ENCODE measurements around the gene SCARF2. TPM values are rescaled to one million over a fixed set of nuclear protein-coding genes. Genes with fewer than 3 reads are reported as not detected.
"Not testable (repeated sequence)": the region's sequence is repeated elsewhere in the genome, so short reads cannot be mapped to it uniquely, and the experiment has no call there.

Gene SCARF2
- total RNA-seq, 4 donors from 2014 or later, result 2.8 to 11.3 (median 5.8) TPM

GRCh38 chr22:20393705-20394476 lies 43.7 kb downstream of the SCARF2 start, which contains the start of gene ZNF74:
Gene ZNF74, plus strand, starts transcription at chr22:20394151. Its CDS starts 478 bp downstream, at chr22:20394629.
- Histone ChIP-seq H3K36me3 (no peaks in the 10 kb centered on the region), H3K27ac (peak within 1 kb of the TSS; percentile 15), H3K4me3 (peak within 1 kb of the TSS; percentile 92), H3K9me3 (no peaks in the 10 kb centered on the region), H3K4me1 (peaks cover 30% of the 10 kb centered on the region), H3K27me3 (no peaks in the 10 kb centered on the region)
- peak; percentile 89 to 90 for DNase-seq (ENCODE audit: low spot score in 2 of 2)
- peak in 1 of 2 donors; percentile 45 for TF ChIP-seq POLR2A (IDR thresholded peaks at IDR 0.05)
- TF ChIP-seq CTCF (IDR thresholded peaks at IDR 0.05), result no peak
- WGBS, result 2% methylated on average over 11 of the region's 71 CpGs

- DNase-seq (ENCODE audit: low spot score in 2 of 2), result peak in 1 of 2 donors; percentile 60
- peaks cover 30% of the 10 kb centered on the region for H3K4me1 ChIP-seq
- H3K36me3 ChIP-seq, result no peaks in the 10 kb centered on the region
- no peaks in the 10 kb centered on the region for H3K27me3 ChIP-seq
- H3K4me3 ChIP-seq, result peak overlapping the region; percentile 92
- TF ChIP-seq EP300 (IDR thresholded peaks at IDR 0.05) (no peak), CTCF (IDR thresholded peaks at IDR 0.05) (no peak), POLR2A (IDR thresholded peaks at IDR 0.05) (no peak), POLR2AphosphoS5 (IDR thresholded peaks at IDR 0.05) (no peak)
- H3K27ac ChIP-seq, result no peak overlapping the region
- 97% methylated on average over 13 of the region's 23 CpGs for WGBS
- H3K9me3 ChIP-seq, result no peaks in the 10 kb centered on the region
These were observed 44.5 kb downstream of the SCARF2 start for GRCh38 chr22:20392983-20393704.

GRCh38 chr22:20392365-20392881 lies 45.2 kb downstream of the SCARF2 start:
- H3K4me1 ChIP-seq, result peaks cover 30% of the 10 kb centered on the region
- 96% methylated on average over 26 of the region's 53 CpGs for WGBS
- not testable (repeated sequence) for H3K27me3 ChIP-seq, H3K27ac ChIP-seq, H3K4me3 ChIP-seq, H3K9me3 ChIP-seq, H3K36me3 ChIP-seq
- peak in 1 of 2 donors; percentile 61 for DNase-seq (ENCODE audit: low spot score in 2 of 2)

GRCh38 chr22:20391222-20391621 lies 46.4 kb downstream of the SCARF2 start:
- 83% methylated on average over 4 of the region's 4 CpGs for WGBS
- TF ChIP-seq EP300 (IDR thresholded peaks at IDR 0.05) (no peak), CTCF (IDR thresholded peaks at IDR 0.05) (no peak), POLR2A (IDR thresholded peaks at IDR 0.05) (no peak), POLR2AphosphoS5 (IDR thresholded peaks at IDR 0.05) (no peak)
- no peak for DNase-seq (ENCODE audit: low spot score in 2 of 2)

GRCh38 chr22:20390394-20390907 lies 47.2 kb downstream of the SCARF2 start:
- H3K4me3 ChIP-seq, result no peak overlapping the region
- no peaks in the 10 kb centered on the region for H3K36me3 ChIP-seq
- no peak for DNase-seq (ENCODE audit: low spot score in 2 of 2)
- peaks cover 6% of the 10 kb centered on the region for H3K27me3 ChIP-seq
- no peak for TF ChIP-seq POLR2A (IDR thresholded peaks at IDR 0.05)
- no peak for TF ChIP-seq CTCF (IDR thresholded peaks at IDR 0.05)
- TF ChIP-seq POLR2AphosphoS5 (IDR thresholded peaks at IDR 0.05), result no peak
- TF ChIP-seq EP300 (IDR thresholded peaks at IDR 0.05), result no peak
- no peaks in the 10 kb centered on the region for H3K9me3 ChIP-seq
- no peak overlapping the region for H3K27ac ChIP-seq
- 94% methylated on average over 5 of the region's 5 CpGs for WGBS
- peaks cover 16% of the 10 kb centered on the region for H3K4me1 ChIP-seq

More at GRCh38 chr22:20391222-20391621, 46.4 kb downstream of the SCARF2 start:
- Histone ChIP-seq H3K9me3 (no peaks in the 10 kb centered on the region), H3K4me3 (no peak overlapping the region), H3K4me1 (peaks cover 24% of the 10 kb centered on the region), H3K27me3 (peaks cover 6% of the 10 kb centered on the region), H3K27ac (no peak overlapping the region), H3K36me3 (no peaks in the 10 kb centered on the region)

All from suprapubic skin (tissue), 4 donors.